ENCODE results near the gene CYB5D1. TPM values are rescaled to one million over a fixed set of nuclear protein-coding genes. Genes with fewer than 3 reads are reported as not detected.
A peak's percentile ranks its signal among the peaks of the same experiment; 100 is the strongest.

Gene CYB5D1
- total and polyA plus RNA-seq, 2 of the 8 experiments (the other 6 are each of a cell fraction or from before 2014, with no cell fraction given), result 11.0 to 18.0 TPM

DNA sequence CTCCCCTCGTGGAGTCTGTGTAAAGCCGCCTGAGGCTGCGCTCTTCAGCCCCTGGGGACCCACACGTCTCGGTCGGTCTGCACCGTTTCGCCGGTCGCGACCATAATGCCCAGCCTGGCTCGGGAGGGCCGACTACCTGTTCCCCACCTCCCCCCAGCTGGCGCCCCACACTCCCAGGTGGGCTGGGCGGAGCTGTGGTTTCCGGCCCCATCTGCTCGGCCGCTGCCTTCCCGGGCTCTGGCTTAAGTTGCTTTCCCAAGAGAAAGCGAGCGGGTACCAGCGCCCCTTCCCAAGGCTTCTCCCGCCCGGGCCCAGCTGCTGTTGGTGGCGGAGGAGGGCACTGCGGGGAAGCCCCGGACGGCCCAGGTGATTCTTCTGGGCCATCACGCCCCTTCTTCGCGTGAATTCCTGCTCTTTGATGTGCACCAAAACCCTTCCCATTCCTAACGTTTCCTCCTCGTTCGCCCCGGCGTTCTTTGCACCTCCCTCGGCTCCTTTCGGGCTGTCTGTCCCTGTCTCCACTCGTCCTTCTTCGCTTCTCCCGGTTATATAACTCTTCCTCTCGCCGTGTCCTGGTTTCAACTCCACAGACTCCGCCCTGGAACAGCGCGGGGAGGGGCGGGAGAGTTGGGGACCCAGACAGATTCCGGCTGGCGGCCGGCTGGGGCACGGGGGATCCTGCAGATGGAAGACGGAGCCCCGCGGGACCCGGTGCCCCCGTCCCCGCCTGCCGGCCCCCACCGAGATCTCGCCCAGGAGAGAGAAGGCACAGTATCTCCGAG lies 21.8 kb upstream of the CYB5D1 start (continued):
- TF ChIP-seq HDAC2 (IDR thresholded peaks at IDR 0.05; ENCODE audit: borderline replicate concordance in 1 of 2, low read depth in 2 of 2, low read length in 2 of 2), result 0 out of 4 replicates have a peak, but pooled peaks have one; percentile 3 to 73
- TF ChIP-seq SIN3A (conservative IDR thresholded peaks at IDR 0.05 in 1 of 2, IDR thresholded peaks at IDR 0.05 in 1 of 2; ENCODE audit: low read depth in 1 of 2, low read length in 2 of 2), result no peak
- 0 out of 2 replicates have a peak, but pooled peaks have one; percentile 7 for TF ChIP-seq TBP (IDR thresholded peaks at IDR 0.05; ENCODE audit: low read depth, low read length)
- no peak for TF ChIP-seq BACH1 (IDR thresholded peaks at IDR 0.05; ENCODE audit: low read length)
- peak; percentile 55 for TF ChIP-seq SAP30 (IDR thresholded peaks at IDR 0.05; ENCODE audit: insufficient read depth, insufficient replicate concordance, low read length)
- TF ChIP-seq, protein P1, sequence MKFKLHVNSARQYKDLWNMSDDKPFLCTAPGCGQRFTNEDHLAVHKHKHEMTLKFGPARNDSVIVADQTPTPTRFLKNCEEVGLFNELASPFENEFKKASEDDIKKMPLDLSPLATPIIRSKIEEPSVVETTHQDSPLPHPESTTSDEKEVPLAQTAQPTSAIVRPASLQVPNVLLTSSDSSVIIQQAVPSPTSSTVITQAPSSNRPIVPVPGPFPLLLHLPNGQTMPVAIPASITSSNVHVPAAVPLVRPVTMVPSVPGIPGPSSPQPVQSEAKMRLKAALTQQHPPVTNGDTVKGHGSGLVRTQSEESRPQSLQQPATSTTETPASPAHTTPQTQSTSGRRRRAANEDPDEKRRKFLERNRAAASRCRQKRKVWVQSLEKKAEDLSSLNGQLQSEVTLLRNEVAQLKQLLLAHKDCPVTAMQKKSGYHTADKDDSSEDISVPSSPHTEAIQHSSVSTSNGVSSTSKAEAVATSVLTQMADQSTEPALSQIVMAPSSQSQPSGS (IDR thresholded peaks at IDR 0.05; ENCODE audit: low read length), result no peak
- TF ChIP-seq, protein P2, sequence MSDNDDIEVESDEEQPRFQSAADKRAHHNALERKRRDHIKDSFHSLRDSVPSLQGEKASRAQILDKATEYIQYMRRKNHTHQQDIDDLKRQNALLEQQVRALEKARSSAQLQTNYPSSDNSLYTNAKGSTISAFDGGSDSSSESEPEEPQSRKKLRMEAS (IDR thresholded peaks at IDR 0.05), result no peak
- TF ChIP-seq CREB1 (IDR thresholded peaks at IDR 0.05), result no peak
- peak; percentile 44 for TF ChIP-seq EZH2 (IDR thresholded peaks at IDR 0.05; ENCODE audit: low read depth, low read length, severe bottlenecking)

Data from H1 (cell line).